NCI-H524 treated with DMSO at 0.1 percent for 48 hours (cell line): Measurements from ENCODE around the gene PIAS1.
"Not testable (repeated sequence)": the region's sequence is repeated elsewhere in the genome, so short reads cannot be mapped to it uniquely, and the experiment has no call there.

Experiments used
- DNase-seq: peaks from one replicate; lab custom pipeline; 2025; lab: John Stamatoyannopoulos, UW

Gene PIAS1

GRCh38 chr15:68218847-68219798, 165.0 kb downstream of the PIAS1 start:
- DNase-seq: no peak

- no peak for DNase-seq
Measured at GRCh38 chr15:68220489-68220888, 166.4 kb downstream of the PIAS1 start.

- no peak for DNase-seq
Measured at GRCh38 chr15:68220967-68221366, 166.9 kb downstream of the PIAS1 start.

- DNase-seq: not testable (repeated sequence)
Measured at GRCh38 chr15:68221530-68222431, 167.7 kb downstream of the PIAS1 start.

GRCh38 chr15:68222432-68222743, 168.3 kb downstream of the PIAS1 start:
- DNase-seq: not testable (repeated sequence)

- DNase-seq: no peak
Measured at GRCh38 chr15:68223171-68223570, 169.1 kb downstream of the PIAS1 start.

GRCh38 chr15:68224108-68224507, 170.0 kb downstream of the PIAS1 start:
- no peak for DNase-seq

- DNase-seq: peak; percentile 20
Measured at GRCh38 chr15:68224546-68225250, 170.6 kb downstream of the PIAS1 start.

GRCh38 chr15:68225442-68225841, 171.3 kb downstream of the PIAS1 start:
- DNase-seq: not testable (repeated sequence)

- no peak for DNase-seq
Measured at GRCh38 chr15:68227643-68228142, 173.6 kb downstream of the PIAS1 start.

- no peak for DNase-seq
Measured at GRCh38 chr15:68228143-68228970, 174.2 kb downstream of the PIAS1 start.

GRCh38 chr15:68228971-68229385, 174.9 kb downstream of the PIAS1 start:
- no peak for DNase-seq

GRCh38 chr15:68229386-68230156, 175.5 kb downstream of the PIAS1 start, which contains the start of gene CLN6:
Gene CLN6, minus strand, starts transcription at chr15:68229728. Its CDS starts 144 bp downstream, at chr15:68229584.
- DNase-seq: peak; percentile 22

- DNase-seq: no peak
Measured at GRCh38 chr15:68230157-68231100, 176.3 kb downstream of the PIAS1 start.

- peak; percentile 91 for DNase-seq
Measured at GRCh38 chr15:68231102-68231818, 177.1 kb downstream of the PIAS1 start.

- DNase-seq: no peak
Measured at GRCh38 chr15:68232449-68232848, 178.3 kb downstream of the PIAS1 start.

GRCh38 chr15:68232937-68233336, 178.8 kb downstream of the PIAS1 start:
- no peak for DNase-seq

GRCh38 chr15:68234060-68234459, 179.9 kb downstream of the PIAS1 start:
- DNase-seq: no peak
